Measurements from ENCODE around the gene KEAP1. TPM values are rescaled to one million over a fixed set of nuclear protein-coding genes. Genes with fewer than 3 reads are reported as not detected.
"Not testable (repeated sequence)": the region's sequence is repeated elsewhere in the genome, so short reads cannot be mapped to it uniquely, and the experiment has no call there.

The KEAP1 gene
- total RNA-seq, 1 experiment from 2014 or later, result 75.2 TPM

DNA sequence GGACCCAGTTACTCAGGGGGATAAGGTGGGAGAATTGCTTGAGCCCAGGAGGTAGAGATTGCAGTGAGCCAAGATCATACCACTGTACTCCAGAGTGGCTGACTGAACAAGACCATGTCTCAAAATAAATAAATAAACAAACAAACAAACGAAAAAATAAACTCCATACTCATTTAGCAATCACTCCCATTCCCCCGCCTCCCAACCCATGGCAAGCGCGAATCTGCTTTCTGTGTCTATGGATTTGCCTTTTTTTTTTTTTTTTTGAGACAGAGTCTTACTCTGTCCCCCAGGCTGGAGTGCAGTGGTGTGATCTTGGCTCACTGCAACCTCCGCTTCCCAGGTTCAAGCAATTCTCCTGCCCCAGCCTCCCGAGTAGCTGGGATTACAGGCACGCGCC, 23.7 kb upstream of the KEAP1 start:
- H3K4me1 ChIP-seq (ENCODE audit: control insufficient read depth in 1 of 2, insufficient read depth in 2 of 2, low read length in 2 of 2); H2AFZ ChIP-seq (ENCODE audit: low read depth, low read length, poor library complexity, severe bottlenecking); H3K36me3 ChIP-seq (ENCODE audit: control insufficient read depth in 1 of 2, insufficient read depth in 2 of 2, low read length in 2 of 2); POLR2A ChIA-PET; H3K4me2 ChIP-seq (ENCODE audit: low read length); ATAC-seq; DNase-seq (ENCODE audit: low read depth, low spot score); H3K79me2 ChIP-seq (ENCODE audit: insufficient read depth, low read length); BruUV-seq (replicated peaks); H3K9ac ChIP-seq (ENCODE audit: low read length); H3K27ac ChIP-seq (ENCODE audit: low read depth, low read length); H3K9me3 ChIP-seq (ENCODE audit: control insufficient read depth in 1 of 2, insufficient read depth in 1 of 2, low read depth in 1 of 2, low read length in 2 of 2); H4K20me1 ChIP-seq (ENCODE audit: insufficient read depth); H3K4me3 ChIP-seq (replicated peaks in 1 of 2; ENCODE audit: low read depth in 1 of 2, low read length in 2 of 2); H3K9me2 ChIP-seq (ENCODE audit: insufficient read depth); H3K27me3 ChIP-seq (ENCODE audit: insufficient read depth, low read length); RAD21 ChIA-PET (ENCODE audit: low non-redundant PET in 1 of 2, low total read pairs in 2 of 2, uncharacterized antibody in 2 of 2, unreplicated experiment in 2 of 2); intact Hi-C loops (cut with micrococcal nuclease): not testable (repeated sequence)
- CTCF ChIA-PET, result interaction anchor here (1.0 kb wide), 1 partner anchor 9 kb away, joined by 5 read pairs; no protein-coding TSS in a partner anchor

DNA sequence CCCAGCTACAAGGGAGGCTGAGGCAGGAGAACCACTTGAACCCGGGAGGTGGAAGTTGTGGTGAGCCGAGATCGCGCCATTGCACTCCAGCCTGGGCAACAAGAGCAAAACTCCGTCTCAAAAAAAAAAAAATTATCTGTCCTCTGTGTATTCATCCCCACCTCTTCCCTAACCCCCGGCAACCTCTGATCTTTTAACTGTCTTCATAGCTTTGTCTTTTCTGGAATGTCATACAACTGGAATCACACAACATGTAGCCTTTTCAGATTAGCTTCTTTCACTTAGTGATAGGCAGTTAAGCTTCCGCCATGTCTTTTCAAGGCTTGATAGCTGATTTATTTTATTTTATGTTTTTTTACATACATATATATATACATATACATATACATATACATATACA, 22.5 kb upstream of the KEAP1 start:
- Histone ChIP-seq H3K27ac (ENCODE audit: low read depth, low read length) (no peak overlapping the region), H3K36me3 (ENCODE audit: control insufficient read depth in 1 of 2, insufficient read depth in 2 of 2, low read length in 2 of 2) (no peaks in the 10 kb centered on the region), H3K4me2 (ENCODE audit: low read length) (no peak overlapping the region), H3K9me2 (ENCODE audit: insufficient read depth) (no peaks in the 10 kb centered on the region), H3K27me3 (ENCODE audit: insufficient read depth, low read length) (no peaks in the 10 kb centered on the region), H3K4me1 (ENCODE audit: control insufficient read depth in 1 of 2, insufficient read depth in 2 of 2, low read length in 2 of 2) (peaks cover 1 to 2% of the 10 kb centered on the region in 2 experiments; a peak in 2 of 4 replicates), H3K9ac (ENCODE audit: low read length) (no peak overlapping the region), H3K9me3 (ENCODE audit: control insufficient read depth in 1 of 2, insufficient read depth in 1 of 2, low read depth in 1 of 2, low read length in 2 of 2) (no peaks in the 10 kb centered on the region), H3K4me3 (replicated peaks in 1 of 2; ENCODE audit: low read depth in 1 of 2, low read length in 2 of 2) (no peak overlapping the region), H3K79me2 (ENCODE audit: insufficient read depth, low read length) (no peaks in the 10 kb centered on the region), H2AFZ (ENCODE audit: low read depth, low read length, poor library complexity, severe bottlenecking) (no peak overlapping the region), H4K20me1 (ENCODE audit: insufficient read depth) (no peaks in the 10 kb centered on the region)
- POLR2A ChIA-PET, result no interaction called here
- intact Hi-C loops (cut with micrococcal nuclease), result no loop called here
- TF ChIP-seq ELF1 (IDR thresholded peaks at IDR 0.05; ENCODE audit: borderline replicate concordance, low read depth) (no peak), POLR2A (IDR thresholded peaks at IDR 0.05; ENCODE audit: borderline replicate concordance, extremely low read depth, insufficient read depth, insufficient read length) (no peak), EZH2phosphoT487 (IDR thresholded peaks at IDR 0.05; ENCODE audit: borderline replicate concordance) (no peak), ZFX (IDR thresholded peaks at IDR 0.05) (no peak)
- TF ChIP-seq, protein P1, sequence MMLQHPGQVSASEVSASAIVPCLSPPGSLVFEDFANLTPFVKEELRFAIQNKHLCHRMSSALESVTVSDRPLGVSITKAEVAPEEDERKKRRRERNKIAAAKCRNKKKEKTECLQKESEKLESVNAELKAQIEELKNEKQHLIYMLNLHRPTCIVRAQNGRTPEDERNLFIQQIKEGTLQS (IDR thresholded peaks at IDR 0.05), result no peak
- BruUV-seq (replicated peaks), result no TSS peak
- no peak for ATAC-seq
- DNase-seq (ENCODE audit: low read depth, low spot score), result no peak
- CTCF ChIA-PET, result interaction anchor here (0.6 kb wide), 1 partner anchor 23 kb away, joined by 3 read pairs; the partner anchor contains the start of gene KEAP1
- RAD21 ChIA-PET (ENCODE audit: low non-redundant PET in 1 of 2, low total read pairs in 2 of 2, uncharacterized antibody in 2 of 2, unreplicated experiment in 2 of 2), result no interaction called here
